Psoas muscle (tissue), 8 donors: Measurements from ENCODE around the gene ZNF488. TPM values are rescaled to one million over a fixed set of nuclear protein-coding genes. Genes with fewer than 3 reads are reported as not detected.

Experiments
- ATAC-seq, 4 donors: fragments of 200-7000 bp; cut with Tn5 transposase; one replicate each; pipeline ENCODE4 v1.9.1; 2020; ENCODE audit warnings: moderate library complexity in 3 of 4, mild to moderate bottlenecking in 2 of 4
- DNase-seq, 2 donors: peaks; one replicate each; pipeline ENCODE4 v3.0.0-alpha.2; 2020
- H3K27ac ChIP-seq: fragments of 200-600 bp; one replicate; pipeline ENCODE4 v1.8.0; 2022
- H3K27me3 ChIP-seq, 3 donors: fragments of 200-600 bp in 1 of 3; one replicate each; pipeline versions ENCODE4 v1.6.1 to v1.8.0; 2013 to 2022; ENCODE audit warnings: low read length in 2 of 3, mild to moderate bottlenecking in 2 of 3, moderate library complexity in 1 of 3; ENCODE audit not compliant: insufficient read depth in 3 of 3
- H3K36me3 ChIP-seq, 2 donors: fragments of 200-600 bp in 1 of 2; one replicate each; pipeline versions ENCODE4 v1.6.1 to v1.8.0; 2013 to 2022; ENCODE audit warnings: low read depth in 1 of 2, mild to moderate bottlenecking in 1 of 2, moderate library complexity in 1 of 2; ENCODE audit not compliant: insufficient read depth in 1 of 2
- H3K4me1 ChIP-seq: fragments of 200-600 bp; one replicate; pipeline ENCODE4 v1.8.0; 2022
- H3K4me3 ChIP-seq: fragments of 200-600 bp; one replicate; pipeline ENCODE4 v1.8.0; 2022; ENCODE audit warnings: mild to moderate bottlenecking
- H3K9me3 ChIP-seq: fragments of 200-600 bp; one replicate; pipeline ENCODE4 v1.8.0; 2022
- CTCF ChIP-seq: fragments of 200-600 bp; IDR thresholded peaks from one replicate; pipeline ENCODE4 v1.8.0; 2022; ENCODE audit warnings: antibody characterized with exemption
- WGBS, 3 donors: extraction: QIAGEN DNeasy Blood & Tissue Kit; methylation state at CpG; one replicate each; pipeline versions ENCODE4 v1.1.6 to v1.1.7; 2013; 5-methylcytosine and 5-hydroxymethylcytosine counted together
- intact Hi-C, 2 donors: fragments of 100-400 bp; cut with DNase I; formaldehyde crosslinking; loops; one replicate each; pipeline versions ENCODE4 v1.11.0 to v1.14.2; 2022
- polyA plus RNA-seq, 3 donors: library from polyadenylated mRNA; stranded (reverse); fragments of 200-250 nt; gene quantifications; one replicate each; pipeline ENCODE4 v1.2.3, GENCODE V29; 2013
- total RNA-seq, 4 donors: library from RNA; stranded (reverse); fragmentation: NEBNext Ultra II Directional in 2 of 4; extraction: Animal tissue kit (Norgen Biotek cat#: 25700) in 2 of 4; gene quantifications; one replicate each; pipeline versions ENCODE4 v1.2.1 to v1.2.4, GENCODE V29; 2021 to 2023
- donor health status: healthy with polysubstance abuse.
- donor health status: DM: no; HTN: no; CAD: no; lungs with moderate emphysema.
- donor health status: Bipolar disorder and iron deficiency.
- donor health status: healthy.
- donor health status: DM: yes; HTN: yes; CAD: no.
- donor health status: DM: no; HTN: no; CAD: no.
- donor health status: DM: no; HTN: no; CAD: no.
- donor health status: DM: yes; HTN: yes; CAD: no.

ZNF488 gene
- total and polyA plus RNA-seq, 7 donors, result 0.03 to 0.15 (median 0.07) TPM; not detected in 2

- Histone ChIP-seq H3K27me3 (peaks cover 0 to 3% (median 2%) of the 10 kb centered on the region in 3 donors), H3K4me1 (no peaks in the 10 kb centered on the region), H3K4me3 (no peak overlapping the region), H3K9me3 (no peaks in the 10 kb centered on the region), H3K36me3 (no peaks in the 10 kb centered on the region), H3K27ac (no peak overlapping the region)
- no peak for ATAC-seq
- no peak for TF ChIP-seq CTCF
- intact Hi-C loops, result no loop called here
- 69 to 76% (median 72%) methylated on average over 15 of the region's 15 CpGs for WGBS, 3 donors
- DNase-seq, result peak in 1 of 2 donors; percentile 17
Observed at GRCh38 chr10:47336387-47337134, 47.5 kb downstream of the ZNF488 start.

GRCh38 chr10:47335906-47336305 is 48.2 kb downstream of the ZNF488 start:
- Histone ChIP-seq H3K9me3 (no peaks in the 10 kb centered on the region), H3K27me3 (peaks cover 0 to 3% (median 2%) of the 10 kb centered on the region in 3 donors), H3K27ac (no peak overlapping the region), H3K36me3 (no peaks in the 10 kb centered on the region), H3K4me1 (no peaks in the 10 kb centered on the region), H3K4me3 (no peak overlapping the region)
- ATAC-seq (no peak), DNase-seq (no peak)
- no peak for TF ChIP-seq CTCF
- intact Hi-C loops, result no loop called here
- WGBS, 3 donors, result 85 to 96% (median 86%) methylated on average over 5 of the region's 5 CpGs

- TF ChIP-seq CTCF, result no peak
- DNase-seq, result peak in 1 of 2 donors; percentile 8
- intact Hi-C loops, result no loop called here
Observed at GRCh38 chr10:47334466-47335295, 49.4 kb downstream of the ZNF488 start.

GRCh38 chr10:47333532-47333931 is 50.6 kb downstream of the ZNF488 start:
- ATAC-seq (no peak), DNase-seq (peak in 1 of 2 donors; percentile 4)
- TF ChIP-seq CTCF, result no peak
- no peaks in the 10 kb centered on the region for H3K9me3 ChIP-seq
- WGBS, 3 donors, result 87 to 92% (median 88%) methylated on average over 6 of the region's 6 CpGs
- H3K27ac ChIP-seq, result no peak overlapping the region
- no peaks in the 10 kb centered on the region for H3K36me3 ChIP-seq
- H3K27me3 ChIP-seq, result peaks cover 0 to 3% (median 0%) of the 10 kb centered on the region in 3 donors
- H3K4me3 ChIP-seq, result no peak overlapping the region
- intact Hi-C loops, result no loop called here
- no peaks in the 10 kb centered on the region for H3K4me1 ChIP-seq

More at GRCh38 chr10:47334466-47335295, 49.4 kb downstream of the ZNF488 start:
- Histone ChIP-seq H3K27me3 (peaks cover 0 to 3% (median 0%) of the 10 kb centered on the region in 3 donors), H3K36me3 (no peaks in the 10 kb centered on the region), H3K4me3 (no peak overlapping the region), H3K4me1 (no peaks in the 10 kb centered on the region), H3K27ac (no peak overlapping the region), H3K9me3 (no peaks in the 10 kb centered on the region)
- ATAC-seq, result no peak
- 63 to 69% (median 66%) methylated on average over 8 of the region's 8 CpGs for WGBS, 3 donors
